ENCODE results near the gene STIP1. TPM values are rescaled to one million over a fixed set of nuclear protein-coding genes. Genes with fewer than 3 reads are reported as not detected.

Gene STIP1
- total RNA-seq, 2 donors from 2014 or later = 230 to 257 TPM

- Mint-ChIP-seq H3K27me3 (ENCODE audit: insufficient read depth) (no peaks in the 10 kb centered on the region), H3K4me1 (peaks cover 29% of the 10 kb centered on the region), H3K9me3 (no peaks in the 10 kb centered on the region), H3K36me3 (ENCODE audit: low read depth) (peaks cover 13% of the 10 kb centered on the region), H3K27ac (peak overlapping the region; percentile 85), H3K4me3 (peak overlapping the region; percentile 86)
- DNase-seq = no peak
- H3K4me1 ChIP-seq (ENCODE audit: control insufficient read depth, insufficient read depth, low read length) = peaks cover 11% of the 10 kb centered on the region
- H3K9me3 ChIP-seq (ENCODE audit: control insufficient read depth, low read length) = no peaks in the 10 kb centered on the region
- no peak overlapping the region for H3K27ac ChIP-seq (ENCODE audit: low read depth, low read length)
- H3K9ac ChIP-seq (ENCODE audit: extremely low read depth, low read length, poor library complexity, severe bottlenecking) = peak overlapping the region; percentile 69
- peaks cover 32% of the 10 kb centered on the region for H3K36me3 ChIP-seq (ENCODE audit: control insufficient read depth, insufficient read depth, low read length)
- TF ChIP-seq CTCF (conservative IDR thresholded peaks at IDR 0.05) = no peak
- peak overlapping the region; percentile 94 for H3K4me3 ChIP-seq (ENCODE audit: low read length)
- WGBS, 2 experiments (ENCODE audit: insufficient coverage in 1 of 2, insufficient read length in 1 of 2) = 0% methylated on average over 16 to 18 of the region's 18 CpGs
- H3K27me3 ChIP-seq (ENCODE audit: control insufficient read depth, insufficient read depth, low read length, poor library complexity, severe bottlenecking) = no peaks in the 10 kb centered on the region
Measured at GRCh38 chr11:64251753-64252002, 65.7 kb downstream of the STIP1 start.

GRCh38 chr11:64252003-64252872, 66.3 kb downstream of the STIP1 start:
- Histone ChIP-seq H3K27ac (ENCODE audit: low read depth, low read length) (no peak overlapping the region), H3K27me3 (ENCODE audit: control insufficient read depth, insufficient read depth, low read length, poor library complexity, severe bottlenecking) (no peaks in the 10 kb centered on the region), H3K9me3 (ENCODE audit: control insufficient read depth, low read length) (no peaks in the 10 kb centered on the region), H3K9ac (ENCODE audit: extremely low read depth, low read length, poor library complexity, severe bottlenecking) (peak overlapping the region; percentile 69), H3K4me1 (ENCODE audit: control insufficient read depth, insufficient read depth, low read length) (peaks cover 11% of the 10 kb centered on the region), H3K4me3 (ENCODE audit: low read length) (peak overlapping the region; percentile 94), H3K36me3 (ENCODE audit: control insufficient read depth, insufficient read depth, low read length) (peaks cover 33% of the 10 kb centered on the region)
- H3K4me1 Mint-ChIP-seq = peaks cover 29% of the 10 kb centered on the region
- H3K4me3 Mint-ChIP-seq = peak overlapping the region; percentile 86
- peaks cover 14% of the 10 kb centered on the region for H3K36me3 Mint-ChIP-seq (ENCODE audit: low read depth)
- 6 to 12% methylated on average over 9 to 21 of the region's 23 CpGs for WGBS, 2 experiments (ENCODE audit: insufficient coverage in 1 of 2, insufficient read length in 1 of 2)
- TF ChIP-seq CTCF (conservative IDR thresholded peaks at IDR 0.05) = peak; percentile 40
- DNase-seq = peak; percentile 72
- no peaks in the 10 kb centered on the region for H3K27me3 Mint-ChIP-seq (ENCODE audit: insufficient read depth)
- no peaks in the 10 kb centered on the region for H3K9me3 Mint-ChIP-seq
- peak overlapping the region; percentile 85 for H3K27ac Mint-ChIP-seq

GRCh38 chr11:64253043-64253442, 67.1 kb downstream of the STIP1 start:
- Mint-ChIP-seq H3K36me3 (ENCODE audit: low read depth) (peaks cover 19% of the 10 kb centered on the region), H3K9me3 (no peaks in the 10 kb centered on the region), H3K4me1 (peaks cover 25% of the 10 kb centered on the region), H3K4me3 (peak overlapping the region; percentile 86), H3K27me3 (ENCODE audit: insufficient read depth) (no peaks in the 10 kb centered on the region), H3K27ac (no peak overlapping the region)
- H3K9ac ChIP-seq (ENCODE audit: extremely low read depth, low read length, poor library complexity, severe bottlenecking) = no peak overlapping the region
- H3K4me1 ChIP-seq (ENCODE audit: control insufficient read depth, insufficient read depth, low read length) = peaks cover 11% of the 10 kb centered on the region
- peak overlapping the region; percentile 94 for H3K4me3 ChIP-seq (ENCODE audit: low read length)
- H3K27me3 ChIP-seq (ENCODE audit: control insufficient read depth, insufficient read depth, low read length, poor library complexity, severe bottlenecking) = no peaks in the 10 kb centered on the region
- H3K27ac ChIP-seq (ENCODE audit: low read depth, low read length) = no peak overlapping the region
- no peak for DNase-seq
- 89% methylated on average over 7 to 8 of the region's 8 CpGs for WGBS, 2 experiments (ENCODE audit: insufficient coverage in 1 of 2, insufficient read length in 1 of 2)
- no peak for TF ChIP-seq CTCF (conservative IDR thresholded peaks at IDR 0.05)
- no peaks in the 10 kb centered on the region for H3K9me3 ChIP-seq (ENCODE audit: control insufficient read depth, low read length)
- H3K36me3 ChIP-seq (ENCODE audit: control insufficient read depth, insufficient read depth, low read length) = peaks cover 33% of the 10 kb centered on the region

Measured in endodermal cell (in vitro differentiated cells).